GM21786 (cell line): ENCODE measurements around the gene DOCK6.

ENCODE experiments used
- ATAC-seq: cut with Tn5 transposase; IDR thresholded peaks from one replicate; pipeline ENCODE4 v1.9.1; 2021; ENCODE audit not compliant: unreplicated experiment

DOCK6 gene

DNA sequence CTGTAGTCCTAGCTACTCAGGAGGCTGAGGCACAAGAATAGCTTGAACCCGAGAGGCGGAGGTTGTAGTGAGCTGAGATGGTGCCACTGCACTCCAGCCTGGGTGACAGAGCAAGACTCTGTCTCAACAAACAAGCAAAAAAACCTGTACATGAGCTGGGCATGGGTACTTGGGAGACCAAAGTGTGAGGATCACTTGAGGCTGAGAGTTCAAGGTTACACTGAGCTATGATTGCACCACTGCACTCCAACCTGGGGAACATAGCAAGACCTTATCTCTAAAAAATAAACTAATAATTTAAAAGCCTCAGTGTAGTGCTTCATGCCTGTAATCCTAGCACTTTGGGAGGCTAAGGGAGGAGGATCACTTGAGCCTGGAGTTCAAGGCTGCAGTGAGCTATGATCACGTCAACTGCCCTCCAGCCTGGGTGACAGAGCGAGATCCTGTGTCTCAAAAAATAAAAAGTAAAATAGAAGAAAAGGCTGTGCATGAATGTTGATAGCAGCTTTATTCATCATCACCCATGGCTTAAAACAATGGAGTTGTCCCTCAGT is 12.3 kb upstream of the DOCK6 start:
- ATAC-seq, result no peak

- no peak for ATAC-seq
Observed at GRCh38 chr19:11273989-11274388, 11.7 kb upstream of the DOCK6 start.

DNA sequence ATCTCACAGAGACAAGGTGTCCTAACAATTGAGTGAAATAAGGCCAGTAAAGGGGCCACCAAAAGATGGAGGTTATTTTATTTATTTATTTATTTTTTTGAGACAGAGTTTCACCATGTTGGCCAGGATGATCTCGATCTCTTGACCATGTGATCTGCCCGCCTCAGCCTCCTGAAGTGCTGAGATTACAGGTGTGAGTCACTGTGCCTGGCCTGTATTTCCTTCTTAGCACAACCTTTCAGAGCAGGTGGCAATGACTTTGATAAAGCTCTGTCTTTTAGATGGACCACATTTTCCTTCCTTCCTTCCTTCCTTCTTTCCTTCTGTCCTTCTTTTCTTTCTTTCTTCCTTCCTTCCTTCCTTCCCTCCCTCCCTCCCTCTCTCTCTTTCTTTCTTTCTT is 11.0 kb upstream of the DOCK6 start:
- no peak for ATAC-seq

DNA sequence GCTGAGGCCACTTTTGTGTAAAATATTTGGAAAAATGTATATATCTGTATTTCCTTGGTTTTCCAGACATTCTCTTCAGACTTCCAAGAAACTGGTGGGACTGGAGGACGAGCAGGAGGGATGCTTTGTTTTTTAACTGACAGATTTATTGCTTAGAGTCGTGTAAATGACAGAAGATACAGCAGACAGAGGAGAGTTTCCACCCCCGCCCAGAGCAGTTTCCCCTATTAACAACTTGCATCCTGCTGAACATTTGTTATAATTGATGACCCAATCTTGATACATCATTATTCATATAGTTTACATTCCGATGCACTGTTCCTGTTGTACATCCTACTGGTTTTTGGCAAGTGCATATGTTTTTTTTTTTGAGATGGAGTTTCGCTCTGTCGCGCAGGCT is 7.1 kb upstream of the DOCK6 start:
- ATAC-seq, result no peak

DNA sequence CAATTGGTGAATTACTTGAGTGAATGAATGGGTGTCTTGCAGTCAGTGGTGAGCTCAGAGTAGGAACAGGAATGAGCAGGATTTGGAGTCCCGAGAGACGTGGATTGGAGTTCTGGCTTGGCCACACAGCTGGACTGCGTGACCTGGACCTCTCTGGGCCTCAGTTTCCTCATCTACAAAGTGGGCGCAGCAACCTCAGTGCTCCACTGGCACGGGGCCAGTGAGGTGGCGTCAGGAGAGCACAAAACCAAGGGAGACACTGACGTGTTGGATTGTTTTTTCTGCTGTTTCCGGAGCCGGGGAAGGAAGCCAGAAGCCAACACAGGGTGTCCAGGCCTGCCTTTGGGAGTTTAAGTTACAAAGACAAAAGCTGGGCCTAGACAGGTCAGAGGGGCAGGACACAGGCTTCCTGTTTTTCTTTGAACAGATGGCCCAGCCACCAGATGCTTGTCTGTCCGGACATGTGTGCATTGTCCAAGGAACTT is 6.5 kb upstream of the DOCK6 start:
- no peak for ATAC-seq

DNA sequence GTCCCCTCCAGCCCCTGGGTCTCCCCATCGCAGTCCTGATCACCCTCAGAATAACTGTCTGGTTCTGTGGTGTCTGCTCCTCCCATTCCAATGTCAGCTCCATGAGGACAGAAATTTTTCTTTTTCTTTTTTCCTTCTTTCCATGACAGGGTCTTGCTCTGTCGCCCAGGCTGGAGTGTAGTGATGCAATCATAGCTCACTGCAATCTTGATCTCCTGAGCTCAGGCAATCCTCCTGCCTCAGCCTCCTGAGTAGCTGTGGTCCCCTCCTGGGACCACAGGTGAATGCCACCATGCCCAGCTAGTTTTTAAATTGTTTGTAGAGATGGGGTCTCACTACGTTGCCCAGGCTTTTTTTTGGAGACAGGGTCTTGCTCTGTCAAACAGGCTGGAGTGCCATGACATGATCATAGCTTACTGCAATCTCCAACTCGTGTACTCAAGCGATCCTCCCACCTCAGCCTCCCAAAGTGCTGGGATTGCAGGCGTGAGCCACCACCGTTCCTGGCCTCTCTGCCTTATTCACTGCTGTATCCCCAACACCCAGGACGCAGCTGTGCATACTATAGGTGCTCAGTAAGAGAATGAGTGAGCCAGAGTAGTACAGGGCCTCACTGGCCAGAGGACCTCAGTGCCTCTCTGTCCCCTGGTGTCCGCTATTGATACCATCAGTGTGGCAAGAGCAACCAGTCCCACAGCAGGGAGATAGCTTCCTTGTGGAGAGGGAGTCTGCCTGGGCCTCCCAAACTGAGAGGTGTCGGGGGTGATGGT is 5.2 kb upstream of the DOCK6 start:
- ATAC-seq, result no peak

DNA sequence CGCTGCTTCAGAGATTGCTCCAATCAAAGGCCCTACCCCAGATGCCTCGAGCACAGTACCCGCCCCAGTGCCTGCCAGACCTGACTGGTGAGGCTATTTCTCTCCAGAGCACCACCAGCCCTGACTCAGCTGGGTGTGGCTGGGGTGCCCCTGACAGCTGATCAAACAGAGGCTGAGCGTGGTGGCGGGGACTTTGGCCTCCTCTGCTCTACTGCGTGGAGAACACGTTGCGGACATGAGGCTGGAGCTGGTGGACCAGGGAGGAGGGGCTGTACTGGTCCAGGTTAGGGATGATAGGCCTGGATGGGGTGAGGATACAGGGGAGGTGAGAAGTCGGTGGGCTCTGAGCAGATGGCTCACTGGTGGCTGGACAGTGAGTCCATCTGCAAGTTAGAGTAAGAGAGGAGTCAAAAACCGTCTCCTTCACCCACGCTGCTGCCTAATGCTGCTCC is 3.5 kb upstream of the DOCK6 start:
- no peak for ATAC-seq

DNA sequence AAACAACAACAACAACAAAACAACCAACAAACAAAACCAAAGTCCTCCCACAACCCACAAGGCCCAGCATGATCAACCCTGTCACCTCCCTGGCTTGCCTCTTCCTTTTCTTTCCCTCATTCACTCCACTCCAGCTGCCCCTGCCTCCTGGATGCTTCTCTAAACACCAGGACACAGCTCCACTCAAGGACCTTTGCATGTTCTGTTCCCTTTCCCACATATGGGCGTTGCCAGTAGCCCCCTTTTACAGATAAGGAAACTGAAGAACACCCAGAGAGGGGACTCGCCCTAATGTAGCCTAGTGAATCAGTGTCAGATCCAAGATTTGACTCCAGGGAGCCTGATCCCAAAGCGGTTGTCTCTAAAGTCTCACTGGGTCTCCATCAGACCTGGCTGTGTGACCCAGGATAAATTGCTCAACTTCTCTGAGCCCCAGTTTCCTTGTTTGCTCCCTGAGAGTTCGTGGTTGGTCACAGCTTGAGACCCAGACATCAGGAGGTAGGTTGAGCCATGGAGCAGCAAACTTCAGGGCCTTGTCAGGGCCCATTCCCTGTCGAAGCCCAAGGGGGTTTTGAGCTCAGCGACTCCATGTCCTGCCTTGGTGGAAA is 3.0 kb upstream of the DOCK6 start:
- ATAC-seq, result no peak

DNA sequence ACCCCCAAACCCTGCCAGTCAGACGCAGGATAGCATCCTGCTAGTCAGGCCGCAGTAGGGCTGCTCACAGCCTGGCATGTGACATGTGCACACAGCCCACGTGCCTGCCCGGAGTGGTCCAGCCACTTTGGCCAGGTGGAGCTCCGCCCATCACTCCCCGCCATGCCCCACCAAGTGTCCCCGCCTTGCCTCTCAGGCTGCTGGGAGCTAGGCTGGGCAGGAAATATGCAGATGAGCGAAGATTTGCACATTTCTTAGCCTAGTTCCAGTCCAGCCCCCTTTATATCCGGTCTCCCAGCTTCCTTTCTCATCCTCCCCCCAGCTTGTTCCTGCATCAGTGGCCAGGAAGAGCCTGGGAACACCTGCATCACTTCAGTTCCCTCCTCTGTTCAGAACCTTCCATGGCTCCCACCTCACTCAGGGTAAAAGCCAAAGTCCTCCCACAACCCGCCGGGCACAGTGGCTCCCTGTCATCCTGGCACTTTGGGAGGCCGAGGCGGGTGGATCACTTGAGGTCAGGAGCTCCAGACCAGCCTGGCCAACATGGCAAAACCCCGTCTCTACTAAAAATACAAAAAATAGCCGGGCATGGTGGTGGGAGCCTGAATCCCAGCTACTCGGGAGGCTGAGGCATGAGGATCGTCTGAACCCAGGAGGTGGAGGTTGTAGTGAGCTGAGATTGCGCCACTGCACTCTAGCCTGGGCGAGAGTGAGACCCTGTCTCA is 2.3 kb upstream of the DOCK6 start:
- no peak for ATAC-seq

DNA sequence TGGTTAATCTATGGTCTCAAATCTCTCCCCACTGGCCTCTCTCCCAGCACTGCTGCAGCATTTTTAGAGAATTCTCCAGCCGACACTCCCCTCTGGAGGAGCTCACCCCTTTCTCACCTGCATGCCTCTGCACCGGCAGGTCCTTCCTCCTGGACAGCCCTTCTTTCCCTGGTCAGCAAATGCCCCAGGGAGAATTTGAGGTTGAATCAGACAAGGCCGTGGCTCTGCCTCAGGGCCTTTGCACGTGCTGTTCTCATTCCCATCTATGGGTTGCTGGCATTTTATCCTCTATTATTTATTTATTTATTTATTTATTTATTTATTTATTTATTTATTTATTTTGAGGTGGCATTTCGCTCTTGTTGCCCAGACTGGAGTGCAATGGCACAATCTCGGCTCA is 1.4 kb upstream of the DOCK6 start:
- no peak for ATAC-seq

DNA sequence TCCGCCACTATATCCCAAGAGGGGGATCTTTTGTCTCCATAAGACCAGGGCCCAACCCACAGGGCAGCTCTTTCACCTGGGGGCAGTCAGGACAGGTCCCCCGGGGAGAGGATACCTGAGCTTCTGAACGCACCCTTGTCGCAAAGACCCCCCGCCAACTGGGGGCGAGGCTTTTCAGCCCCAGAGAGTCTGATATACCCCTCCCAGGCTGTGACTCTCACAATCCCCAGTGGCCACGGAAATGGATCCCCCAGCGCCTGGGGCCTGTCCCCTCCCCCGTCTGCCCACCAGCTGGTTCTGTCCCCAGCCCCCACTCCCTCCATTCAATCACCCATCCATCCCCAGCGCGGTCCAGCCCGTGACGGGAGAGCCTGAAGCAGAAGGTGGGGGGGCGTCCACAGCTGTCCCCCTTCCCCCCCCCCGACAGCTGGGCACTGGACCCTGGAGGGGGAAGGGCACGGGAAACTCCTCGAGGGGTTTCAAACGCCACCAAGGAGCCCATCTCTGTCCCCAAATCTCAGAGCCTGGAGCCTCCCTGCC is 823 bp downstream of the DOCK6 start:
- ATAC-seq, result no peak

DNA sequence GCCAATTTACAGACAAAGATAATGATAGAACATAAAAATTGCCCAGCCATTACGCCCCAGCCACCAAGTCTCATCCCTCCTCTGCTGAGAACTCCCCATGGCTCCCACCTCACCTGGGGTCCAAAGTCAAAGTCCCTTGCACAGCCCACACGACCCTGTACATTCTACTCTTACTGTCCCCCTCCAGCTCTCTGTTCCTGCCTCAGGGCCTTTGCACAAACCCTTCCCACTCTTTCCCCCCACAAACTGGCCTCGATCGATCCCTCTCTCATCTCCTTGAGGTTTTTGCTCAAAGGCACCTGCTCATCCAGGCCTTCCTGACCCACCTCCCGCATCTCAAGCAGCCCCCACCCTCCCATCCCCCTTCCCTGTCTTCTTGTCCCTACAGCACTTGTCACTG is 1.3 kb downstream of the DOCK6 start:
- ATAC-seq, result no peak

- no peak for ATAC-seq
Observed at GRCh38 chr19:11257846-11258380, 4.4 kb downstream of the DOCK6 start.

GRCh38 chr19:11256189-11256588 is 6.1 kb downstream of the DOCK6 start:
- no peak for ATAC-seq

DNA sequence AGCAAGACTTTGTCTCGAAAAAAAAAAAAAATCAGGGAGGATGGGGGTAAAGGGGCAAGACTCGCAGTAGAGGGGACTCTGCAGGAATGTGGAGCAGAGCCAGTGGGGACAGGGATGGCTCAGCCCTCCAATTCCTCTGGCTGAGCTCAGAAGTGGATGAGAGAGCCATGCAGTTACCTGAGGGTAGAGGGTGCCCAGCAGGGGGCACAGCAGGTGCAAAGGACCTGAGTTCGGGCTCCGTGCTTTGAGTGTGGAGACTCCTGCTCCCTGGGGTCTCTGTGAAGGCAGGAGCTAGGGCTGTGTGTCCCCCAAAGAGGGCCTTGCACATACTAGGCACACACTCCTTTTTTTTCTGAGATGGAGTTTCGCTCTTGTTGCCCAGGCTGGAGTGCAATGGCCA is 7.7 kb downstream of the DOCK6 start:
- no peak for ATAC-seq

- no peak for ATAC-seq
Observed at GRCh38 chr19:11252665-11253355, 9.5 kb downstream of the DOCK6 start.

- ATAC-seq, result no peak
Observed at GRCh38 chr19:11251650-11252314, 10.5 kb downstream of the DOCK6 start.

- ATAC-seq, result no peak
Observed at GRCh38 chr19:11251217-11251616, 11.1 kb downstream of the DOCK6 start.

DNA sequence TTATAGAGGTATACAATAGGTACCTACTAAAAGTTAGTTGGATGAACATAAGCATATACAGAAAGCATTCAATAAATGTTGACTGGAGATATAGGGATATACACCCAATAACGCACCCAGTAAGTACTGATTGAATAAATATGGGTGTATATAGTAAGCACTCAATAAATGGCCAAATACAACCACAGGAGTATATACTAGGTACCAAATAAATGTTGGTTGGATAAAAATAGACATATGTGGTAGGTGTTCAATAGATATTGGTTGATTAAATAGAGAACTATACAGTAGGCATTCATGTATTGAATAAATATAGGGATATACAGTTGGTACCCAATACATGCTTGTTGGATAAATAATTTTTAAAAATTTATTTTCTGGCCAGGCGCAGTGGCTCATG is 13.5 kb downstream of the DOCK6 start:
- ATAC-seq, result no peak

- ATAC-seq, result no peak
Observed at GRCh38 chr19:11247934-11248333, 14.4 kb downstream of the DOCK6 start.
